K562 (cell line): ENCODE data around the gene DDC. TPM values are rescaled to one million over a fixed set of nuclear protein-coding genes. Genes with fewer than 3 reads are reported as not detected.
A peak's percentile ranks its signal among the peaks of the same experiment; 100 is the strongest.
"Not testable (repeated sequence)": the region's sequence is repeated elsewhere in the genome, so short reads cannot be mapped to it uniquely, and the experiment has no call there.

Source experiments
- ATAC-seq: fragments of 200-7000 bp; cut with Tn5 transposase; 3 replicates; pipeline ENCODE4 v1.9.1; 2020; ENCODE audit warnings: moderate library complexity
- BruUV-seq: library from RNA; stranded (reverse); fragments of 400-500 nt; replicated peaks from 2 replicates; lab custom pipeline; 2021; lab: Mats Ljungman, UMichigan
- CTCF ChIA-PET: fragments of 300-600 bp; formaldehyde crosslinking; extraction: SDS; loops from one replicate; lab custom pipeline; 2021; ENCODE audit warnings: low intra/inter-chr PET ratio; lab: Yijun Ruan, JAX
- POLR2A ChIA-PET: fragments of 300-600, 350-650 bp; sonication (Branson Sonifier 250); formaldehyde crosslinking; extraction: SDS; loops from one replicate; lab custom pipeline; 2021; ENCODE audit warnings: antibody characterized with exemption, inconsistent platforms; lab: Yijun Ruan, JAX
- DNase-seq, 4 experiments: peaks; one replicate each; pipeline versions ENCODE4 v3.0.0 to v3.0.0-alpha.2; 2011 to 2018; ENCODE audit warnings: low spot score in 3 of 4, mixed read lengths in 3 of 4; ENCODE audit errors: extremely low read depth in 1 of 4
- FAIRE-seq: peaks from 2 replicates; lab custom pipeline; 2011; peaks lifted over from hg19 to GRCh38; lab: Jason Lieb, UNC
- H2AFZ ChIP-seq: 2 replicates; pipeline ENCODE4 v1.6.0; 2011; ENCODE audit warnings: low read depth, low read length, control low read depth, inconsistent platforms
- H3K27ac ChIP-seq: fragments of 200-600 bp; 3 replicates; pipeline ENCODE4 v1.8.0; 2011; ENCODE audit warnings: low read depth, mild to moderate bottlenecking, control low read depth, inconsistent platforms, low read length, moderate library complexity, mixed read lengths; ENCODE audit errors: extremely low read depth
- H3K27me3 ChIP-seq, 2 experiments: fragments of 300-600 bp in 1 of 2; 2 replicates in 1 of 2; 3 replicates in 1 of 2; pipeline versions ENCODE4 v1.6.0 to v1.8.0; 2011; ENCODE audit warnings: inconsistent platforms in 2 of 2, low read length in 2 of 2, mild to moderate bottlenecking in 1 of 2, mixed read lengths in 1 of 2, moderate library complexity in 1 of 2; ENCODE audit not compliant: control insufficient read depth in 2 of 2, insufficient read depth in 2 of 2
- H3K36me3 ChIP-seq: fragments of 300-600 bp; 3 replicates; pipeline ENCODE4 v1.8.0; 2011; ENCODE audit warnings: mild to moderate bottlenecking, low read length, inconsistent platforms; ENCODE audit not compliant: control insufficient read depth, insufficient read depth
- H3K4me1 ChIP-seq, 2 experiments: fragments of 200-600 bp in 1 of 2; replicated peaks in 1 of 2; 2 replicates in 1 of 2; 3 replicates in 1 of 2; pipeline versions ENCODE4 v1.5.1 to v1.8.0; 2011; ENCODE audit warnings: inconsistent platforms in 2 of 2, low read length in 2 of 2, mild to moderate bottlenecking in 1 of 2, mixed read lengths in 1 of 2, moderate library complexity in 1 of 2; ENCODE audit not compliant: control insufficient read depth in 2 of 2, insufficient read depth in 2 of 2
- H3K4me2 ChIP-seq: 2 replicates; pipeline ENCODE4 v1.6.1; 2011; ENCODE audit warnings: low read length, control low read depth, inconsistent platforms, mixed read lengths; ENCODE audit not compliant: insufficient read depth
- H3K4me3 ChIP-seq: fragments of 200-600 bp; sonication (generic), shearing (Covaris generic); 2 replicates; pipeline ENCODE4 v1.5.1; 2016; ENCODE audit warnings: control low read depth, inconsistent platforms
- H3K79me2 ChIP-seq: fragments of 200-600 bp; 3 replicates; pipeline ENCODE4 v1.8.0; 2011; ENCODE audit warnings: low read length, inconsistent platforms; ENCODE audit not compliant: control insufficient read depth, insufficient read depth
- H3K9ac ChIP-seq, 2 experiments: 2 replicates each; pipeline versions ENCODE4 v1.6.0 to v1.6.1; 2011; ENCODE audit warnings: low read depth in 2 of 2, low read length in 2 of 2, control low read depth in 1 of 2, inconsistent platforms in 1 of 2, mild to moderate bottlenecking in 1 of 2, mixed read lengths in 1 of 2; ENCODE audit not compliant: insufficient read depth in 1 of 2
- H3K9me1 ChIP-seq: one replicate; pipeline ENCODE4 v1.6.0; 2011; ENCODE audit warnings: inconsistent platforms, mild to moderate bottlenecking, low read length, moderate library complexity; ENCODE audit not compliant: control insufficient read depth, insufficient read depth
- H3K9me3 ChIP-seq: replicated peaks from 2 replicates; pipeline ENCODE4 v1.5.1; 2011; ENCODE audit warnings: low read depth, low read length, inconsistent platforms; ENCODE audit not compliant: control insufficient read depth, insufficient read depth
- H4K20me1 ChIP-seq: replicated peaks from 2 replicates; pipeline ENCODE4 v1.6.1; 2011; ENCODE audit warnings: low read length, inconsistent platforms, mixed read lengths; ENCODE audit not compliant: control insufficient read depth, insufficient read depth
- HNRNPK ChIP-seq: fragments of 200-400 bp; formaldehyde crosslinking; IDR thresholded peaks from one replicate; pipeline ENCODE4 v1.6.1; 2018; ENCODE audit warnings: mild to moderate bottlenecking, low read depth, low read length; ENCODE audit not compliant: poor library complexity, severe bottlenecking
- PCBP2 ChIP-seq: fragments of 200-400 bp; formaldehyde crosslinking; IDR thresholded peaks from 2 replicates; pipeline ENCODE4 v1.6.1; 2018; ENCODE audit warnings: low read length, low read depth, mild to moderate bottlenecking, moderate library complexity; ENCODE audit not compliant: poor library complexity, severe bottlenecking
- PREB ChIP-seq: sonication (generic); formaldehyde crosslinking; IDR thresholded peaks from 2 replicates; pipeline ENCODE4 v1.8.1; 2023; ENCODE audit warnings: mild to moderate bottlenecking, missing genetic modification reagents
- TARDBP ChIP-seq: fragments of 450-650 bp; IDR thresholded peaks from 2 replicates; pipeline ENCODE4 v1.6.1; 2016
- WGBS: fragments of 100-300 bp; shearing (Covaris generic); methylation state at CpG from one replicate; pipeline ENCODE4 v1.1.6; 2016; ENCODE audit warnings: low coverage, mixed read lengths; ENCODE audit not compliant: insufficient coverage; ENCODE audit errors: missing lambda C conversion rate; 5-methylcytosine and 5-hydroxymethylcytosine counted together
- in situ Hi-C: fragments of 300-500 bp; cut with MboI; formaldehyde crosslinking; loops from 4 replicates; pipeline ENCODE4 v1.15.0; 2018; ENCODE audit warnings: inconsistent platforms, mixed read lengths
- intact Hi-C: fragments of 100-400 bp; cut with micrococcal nuclease; formaldehyde crosslinking; loops from 2 replicates; pipeline ENCODE4 v1.14.2; 2022
- polyA plus RNA-seq, 8 experiments: library from polyadenylated mRNA; depleted of rRNA in 4 of 8; stranded (reverse) in 5 of 8; unstranded in 3 of 8; fragments of >200 nt; fragmentation: Nextera tagmentation in 2 of 8; fragmentation: Illumina TruSeq in 1 of 8; extraction: Ambion mirVana in 2 of 8; extraction: Trizol in 1 of 8; gene quantifications; 2 replicates each; pipeline versions ENCODE4 v1.2.1 to v1.2.3, GENCODE V29; 2011 to 2014; ENCODE audit warnings: inconsistent platforms in 1 of 8, missing spikeins in 1 of 8
- total RNA-seq, 7 experiments: library from RNA; depleted of rRNA in 6 of 7; stranded (reverse); fragments of >200 nt in 6 of 7; fragmentation: Illumina TruSeq in 2 of 7; extraction: Trizol in 2 of 7; gene quantifications; 2 replicates each; pipeline versions ENCODE4 v1.2.1 to v1.2.3, GENCODE V29; 2011 to 2021; ENCODE audit warnings: low replicate concordance in 1 of 7

DDC gene
- total and polyA plus RNA-seq, 9 of the 15 experiments (the other 6 are each of a cell fraction or from before 2014, with no cell fraction given), result not detected

GRCh38 chr7:50461695-50462094 lies 103.5 kb downstream of the DDC start (continued):
- TF ChIP-seq PREB (CRISPR knock-in tag) (no peak), TARDBP (no peak)

GRCh38 chr7:50459183-50459582 lies 106.0 kb downstream of the DDC start:
- H3K4me1 ChIP-seq, H3K9ac ChIP-seq, H3K27ac ChIP-seq, POLR2A ChIA-PET, H3K4me2 ChIP-seq, H3K9me1 ChIP-seq, intact Hi-C loops, H3K4me3 ChIP-seq, H3K36me3 ChIP-seq, BruUV-seq, H3K9me3 ChIP-seq, ATAC-seq, H2AFZ ChIP-seq, H4K20me1 ChIP-seq, CTCF ChIA-PET, DNase-seq, H3K79me2 ChIP-seq, FAIRE-seq: not testable (repeated sequence)
- WGBS, result 24% methylated on average over 10 of the region's 27 CpGs
- peaks cover 16 to 39% of the 10 kb centered on the region in 2 experiments for H3K27me3 ChIP-seq
- in situ Hi-C loops, result loop anchor here (10.0 kb wide), 1 partner anchor 686 kb away; no protein-coding TSS in a partner anchor

GRCh38 chr7:50458651-50459050 lies 106.6 kb downstream of the DDC start:
- H3K9me1 ChIP-seq, H3K36me3 ChIP-seq, FAIRE-seq, intact Hi-C loops, H3K4me1 ChIP-seq, BruUV-seq, DNase-seq, H3K9me3 ChIP-seq, H2AFZ ChIP-seq, H3K9ac ChIP-seq, CTCF ChIA-PET, H3K4me2 ChIP-seq, H4K20me1 ChIP-seq, H3K79me2 ChIP-seq, POLR2A ChIA-PET, H3K27ac ChIP-seq, ATAC-seq, H3K4me3 ChIP-seq: not testable (repeated sequence)
- no CpG with 5 or more reads among the region's 4 CpGs for WGBS
- in situ Hi-C loops, result loop anchor here (10.0 kb wide), 1 partner anchor 686 kb away; no protein-coding TSS in a partner anchor
- TF ChIP-seq HNRNPK (peak; percentile 77), PCBP2 (peak; percentile 61)
- peaks cover 18 to 34% of the 10 kb centered on the region in 2 experiments for H3K27me3 ChIP-seq
